GM19043 (cell line): ENCODE results near the gene PPARGC1A.

Source experiments
- ATAC-seq: cut with Tn5 transposase; IDR thresholded peaks from one replicate; pipeline ENCODE4 v1.9.1; 2021; ENCODE audit warnings: low read depth; ENCODE audit not compliant: unreplicated experiment

The PPARGC1A gene

GRCh38 chr4:23882976-23883531, 6.8 kb downstream of the PPARGC1A start:
- no peak for ATAC-seq

GRCh38 chr4:23881674-23882337, 8.0 kb downstream of the PPARGC1A start:
- no peak for ATAC-seq

DNA sequence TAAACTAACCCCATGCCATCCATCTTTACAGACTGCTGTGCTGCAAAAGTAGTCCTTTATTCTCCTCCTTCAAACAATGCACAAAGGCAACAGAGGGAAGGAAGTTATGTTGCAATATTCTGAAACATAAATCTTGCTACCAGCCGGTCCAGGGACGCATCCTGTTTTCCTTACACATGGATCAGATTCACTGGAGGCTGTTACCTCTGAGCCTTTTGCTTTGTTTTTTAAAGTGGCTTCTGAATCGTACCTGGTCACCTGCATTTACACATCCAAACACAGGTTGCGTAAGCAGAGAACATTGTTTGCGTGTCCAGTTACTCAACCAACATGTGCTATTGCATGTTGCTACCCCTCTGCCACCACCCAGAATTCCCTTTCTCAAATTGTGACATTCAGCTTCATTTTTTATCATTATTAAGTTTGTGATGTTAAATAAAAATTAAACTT, 8.8 kb downstream of the PPARGC1A start:
- no peak for ATAC-seq

DNA sequence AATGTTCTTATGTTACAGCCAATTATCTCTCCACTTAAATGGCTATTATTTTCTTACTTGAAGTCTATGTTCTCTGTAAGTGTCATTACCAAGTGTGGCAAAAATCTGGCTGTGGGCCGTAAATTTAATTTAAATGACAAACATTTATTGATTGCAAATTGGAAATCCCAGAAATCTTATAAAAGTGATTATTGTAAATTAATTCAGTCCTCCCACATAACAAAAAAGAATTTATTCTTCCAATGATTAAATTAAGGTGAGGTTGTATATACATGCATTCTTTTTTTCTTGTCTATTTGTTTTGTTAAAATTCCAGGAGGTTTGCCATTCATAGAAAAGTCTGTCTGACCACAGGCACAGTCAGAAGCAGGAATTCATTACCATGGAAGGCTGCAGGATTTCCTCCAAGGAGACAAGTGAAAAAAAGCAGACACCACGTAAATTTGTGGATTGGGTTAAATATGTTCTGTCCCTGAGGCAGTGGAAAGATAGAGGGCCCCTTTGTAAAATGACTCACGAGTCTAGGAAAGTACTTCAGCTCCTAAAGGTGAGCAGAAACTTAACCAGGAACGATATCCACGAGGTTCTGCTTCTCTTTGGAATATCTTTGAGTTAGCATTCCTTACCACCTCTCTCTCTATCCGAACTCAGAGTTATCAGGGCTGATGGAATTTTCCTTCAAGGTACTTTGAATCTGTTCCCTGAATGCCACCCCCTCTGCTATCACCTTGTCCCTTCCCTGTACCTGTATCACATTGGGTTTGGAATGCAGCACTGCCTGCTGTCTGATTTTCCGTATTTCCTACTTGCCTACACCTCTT, 10.7 kb downstream of the PPARGC1A start:
- ATAC-seq: no peak

DNA sequence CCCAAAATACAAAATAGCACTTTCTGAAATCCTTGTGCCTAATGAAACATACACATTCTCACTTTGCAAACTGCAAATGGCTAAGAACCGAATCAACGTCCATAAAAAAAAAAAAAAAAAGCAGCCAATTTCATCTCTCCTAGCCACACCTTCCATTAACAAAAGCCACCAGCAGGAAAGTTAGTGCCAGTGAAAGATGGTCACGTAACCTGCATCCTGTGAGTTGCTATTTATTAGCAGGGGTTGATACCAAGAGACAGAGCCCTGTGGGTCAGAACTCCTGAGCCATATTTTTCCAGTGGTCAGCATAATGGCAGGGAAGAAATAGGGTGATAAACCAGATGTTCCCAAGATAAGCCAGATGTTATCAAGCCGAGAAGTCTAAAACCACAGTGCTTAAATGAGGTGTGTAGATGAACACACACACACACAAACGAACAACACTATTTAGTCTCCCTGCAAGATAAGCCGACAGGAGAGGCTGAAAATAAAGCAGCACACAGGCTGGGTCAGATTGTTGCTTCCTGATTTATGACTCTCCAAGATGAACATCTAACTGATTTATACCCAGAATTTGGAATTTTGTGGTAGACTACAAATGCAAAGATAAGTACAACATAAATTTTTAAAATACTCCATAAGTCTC, 11.5 kb downstream of the PPARGC1A start:
- ATAC-seq: no peak

GRCh38 chr4:23877758-23878229, 12.1 kb downstream of the PPARGC1A start:
- no peak for ATAC-seq

DNA sequence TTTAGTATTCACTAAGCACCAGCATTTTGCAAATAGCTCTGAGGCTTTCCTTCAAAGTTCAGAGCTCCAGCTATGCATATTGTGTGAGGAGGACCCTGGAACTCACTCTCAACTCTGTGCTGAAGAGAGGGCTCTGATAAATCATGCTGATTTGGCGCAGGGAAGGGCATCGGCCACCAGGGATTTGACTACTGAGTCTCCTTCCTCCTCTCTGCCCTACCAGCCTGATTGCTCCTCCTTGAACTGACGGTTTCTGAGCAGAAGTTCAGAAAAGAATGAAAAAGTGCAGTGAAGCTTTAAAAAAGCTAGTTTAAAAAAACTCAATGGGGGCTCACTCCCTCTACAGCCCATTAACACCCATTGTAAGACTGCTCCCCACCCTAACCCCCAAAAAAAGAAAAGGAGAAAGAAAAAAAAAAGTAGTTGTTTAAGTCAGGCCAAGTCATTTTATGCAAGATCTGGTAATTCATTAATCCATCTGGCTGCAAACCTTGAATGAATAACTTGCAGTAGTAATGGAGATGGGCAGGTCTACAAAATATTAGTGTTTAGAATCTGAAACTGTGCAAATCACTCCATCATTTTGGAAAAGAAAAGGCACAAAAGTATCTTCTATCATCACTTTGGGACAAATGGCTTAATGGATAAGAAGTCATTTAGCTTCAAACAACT, 13.3 kb downstream of the PPARGC1A start:
- ATAC-seq: no peak

- no peak for ATAC-seq
Measured at GRCh38 chr4:23875317-23875716, 14.5 kb downstream of the PPARGC1A start.

- no peak for ATAC-seq
Measured at GRCh38 chr4:23874536-23874901, 15.3 kb downstream of the PPARGC1A start.

DNA sequence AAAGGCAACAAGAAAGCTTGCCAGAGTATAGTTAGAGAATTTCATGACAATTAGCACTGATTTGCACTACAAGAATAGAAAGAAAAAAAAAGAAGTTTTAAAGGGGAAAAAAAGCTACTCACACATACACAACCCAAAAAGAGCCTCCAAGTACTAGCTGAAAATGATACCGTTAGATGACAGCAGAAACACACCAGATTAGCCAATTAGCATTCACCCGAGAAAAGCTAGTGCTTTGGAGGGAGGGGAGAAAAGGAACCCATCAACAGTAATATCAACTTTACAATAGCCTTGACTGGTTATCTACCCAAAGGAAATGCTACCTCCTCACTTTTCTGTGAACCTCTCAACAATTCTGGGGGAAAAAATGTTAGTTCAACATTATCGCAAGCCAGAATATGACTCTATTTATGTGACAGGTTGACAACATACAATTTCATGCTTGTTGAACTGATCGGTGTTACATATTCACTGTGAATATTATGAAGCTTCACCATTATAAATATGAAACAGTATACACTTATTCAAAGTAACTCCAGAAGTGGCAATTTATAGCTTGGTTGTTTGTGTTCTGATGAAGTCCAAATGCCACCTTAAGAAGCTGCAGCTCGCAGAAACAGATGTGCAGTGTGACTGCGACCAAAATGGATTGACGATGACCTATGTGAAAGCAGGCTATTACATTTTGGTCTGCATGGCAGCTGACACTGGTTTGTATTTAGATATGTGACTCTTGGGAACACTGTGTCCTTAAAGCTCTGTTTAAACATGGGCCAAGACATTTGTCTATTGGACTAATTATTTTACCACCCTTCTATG, 15.9 kb downstream of the PPARGC1A start:
- no peak for ATAC-seq

DNA sequence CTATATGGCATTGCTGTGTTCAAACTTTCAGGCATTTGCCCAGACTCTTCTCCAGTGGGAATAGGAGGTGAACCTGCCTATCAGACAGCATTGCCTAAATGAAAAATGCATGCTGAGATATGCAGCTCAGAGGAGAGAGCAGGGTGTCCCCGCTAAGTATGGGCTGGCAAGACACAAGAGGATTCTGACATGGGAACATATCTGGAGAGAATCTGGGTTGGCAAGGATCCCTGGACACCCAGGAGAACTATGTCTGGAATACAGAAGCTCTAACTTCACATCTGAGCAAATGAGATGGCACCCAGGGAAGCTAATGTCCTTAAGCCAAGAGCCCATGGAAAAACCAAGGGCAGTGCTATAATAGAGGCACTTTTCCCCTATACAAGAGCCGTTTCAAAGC, 18.4 kb downstream of the PPARGC1A start:
- no peak for ATAC-seq

DNA sequence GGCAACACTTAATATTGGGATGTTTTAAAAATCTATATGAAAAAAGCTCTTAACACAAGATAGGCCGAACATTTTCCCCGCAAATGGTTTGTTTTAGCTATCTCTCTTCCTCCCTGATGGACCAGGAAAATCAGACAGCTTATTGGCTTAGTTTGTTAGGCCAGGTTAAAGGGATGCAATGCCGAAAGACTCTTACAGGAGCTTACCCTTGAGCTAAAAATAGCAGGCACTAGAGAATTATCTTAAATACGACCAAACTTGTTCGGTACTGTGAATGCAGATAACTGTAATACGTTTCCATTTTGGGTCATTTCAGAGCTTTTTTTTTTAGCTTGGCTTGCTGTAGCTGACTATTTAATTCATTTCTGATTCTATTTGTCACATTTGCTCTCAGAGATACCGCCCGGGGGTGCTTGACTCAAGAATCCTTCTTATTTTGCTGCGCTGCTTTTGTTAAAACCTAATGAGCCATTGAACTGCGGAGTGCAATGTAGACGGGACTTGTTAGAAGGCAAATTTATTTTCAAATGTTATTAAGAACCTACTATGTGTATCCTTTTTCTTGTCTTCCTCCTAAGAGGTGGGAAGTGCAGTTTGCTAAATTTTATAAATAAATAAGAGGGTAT, 23.3 kb downstream of the PPARGC1A start:
- no peak for ATAC-seq

GRCh38 chr4:23861897-23862296, 27.9 kb downstream of the PPARGC1A start:
- ATAC-seq: no peak

GRCh38 chr4:23860919-23861318, 28.9 kb downstream of the PPARGC1A start:
- no peak for ATAC-seq

DNA sequence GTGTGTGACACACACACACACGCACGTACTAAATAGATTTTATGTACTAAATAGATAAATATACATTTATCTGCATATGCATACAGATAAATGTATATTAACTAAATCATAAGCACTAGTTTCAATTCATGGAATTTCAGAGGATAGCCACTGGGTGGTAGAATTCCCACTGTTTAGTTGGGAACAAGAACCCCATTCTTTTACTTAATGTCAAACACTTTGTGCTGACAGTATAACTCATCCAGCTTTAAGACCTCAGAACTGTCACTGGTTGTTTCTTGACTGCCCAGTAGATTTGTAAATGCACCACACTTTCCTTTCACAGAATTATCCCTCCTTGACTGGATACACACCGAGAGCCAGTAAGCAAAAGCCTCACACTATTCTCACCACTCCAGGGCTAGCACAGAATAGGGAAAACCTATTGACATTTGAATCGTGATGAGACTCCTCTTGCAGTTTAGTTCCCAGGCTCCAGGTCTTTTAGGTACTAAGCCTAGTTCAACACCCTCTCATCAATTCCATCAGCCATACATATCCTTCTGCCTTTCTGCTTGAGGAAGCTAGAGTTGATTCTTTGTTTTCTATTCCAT, 32.4 kb downstream of the PPARGC1A start:
- ATAC-seq: no peak

DNA sequence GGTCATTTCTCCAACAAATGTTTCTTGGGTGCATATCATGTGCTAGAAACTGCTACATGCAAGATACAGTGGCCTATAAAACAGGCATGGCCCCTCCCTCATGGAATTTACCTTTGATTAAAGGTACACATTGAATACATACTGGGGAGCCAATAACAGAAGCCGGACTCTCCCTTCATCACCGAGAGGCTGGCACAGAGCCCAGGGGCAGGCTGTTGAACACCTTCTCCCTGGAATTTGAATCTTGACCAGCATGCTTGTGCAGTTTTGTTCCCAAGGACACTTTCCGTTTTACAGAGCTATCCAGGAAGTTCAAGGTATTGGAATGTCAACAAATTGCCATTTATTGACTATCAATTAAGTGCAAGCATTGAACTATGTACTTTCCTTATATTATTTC, 33.2 kb downstream of the PPARGC1A start:
- ATAC-seq: no peak

GRCh38 chr4:23855912-23856605, 33.8 kb downstream of the PPARGC1A start:
- no peak for ATAC-seq

DNA sequence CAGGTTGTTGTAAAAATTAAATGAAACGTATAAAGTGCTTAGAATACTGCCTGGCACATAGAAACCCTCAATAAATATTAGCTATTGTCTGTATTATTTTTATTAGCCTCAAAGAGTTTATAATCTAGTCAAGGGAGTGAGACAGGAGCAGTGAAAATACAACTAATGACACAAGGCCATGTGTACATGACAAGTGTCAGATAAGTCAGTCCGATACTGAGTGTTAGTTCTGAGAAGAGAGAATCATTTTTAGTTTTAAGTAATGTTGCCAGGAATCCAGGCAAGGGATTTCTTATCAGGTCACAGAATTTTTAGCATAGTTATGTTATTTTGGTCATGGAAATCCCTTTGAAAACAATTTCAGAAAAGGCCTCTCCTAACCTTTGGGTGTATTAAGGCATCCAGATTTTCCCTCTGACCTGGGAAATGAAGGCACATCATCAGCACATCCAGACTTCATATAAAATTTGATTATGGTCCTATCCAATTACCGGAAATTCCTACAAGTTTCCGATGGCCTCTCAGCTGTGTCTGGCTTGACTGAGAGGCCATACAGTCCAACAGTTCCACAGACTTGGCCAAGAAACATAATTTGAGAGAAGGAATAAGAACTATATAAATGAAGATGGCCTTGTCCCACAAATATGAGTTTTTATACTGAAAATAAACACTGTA, 35.7 kb downstream of the PPARGC1A start:
- no peak for ATAC-seq
